HG03520 (cell line): Measurements from ENCODE around the gene SERAC1.

ENCODE experiments used
- ATAC-seq: cut with Tn5 transposase; IDR thresholded peaks from one replicate; pipeline ENCODE4 v1.9.1; 2021; ENCODE audit warnings: mild to moderate bottlenecking, moderate library complexity; ENCODE audit not compliant: unreplicated experiment

The SERAC1 gene

DNA sequence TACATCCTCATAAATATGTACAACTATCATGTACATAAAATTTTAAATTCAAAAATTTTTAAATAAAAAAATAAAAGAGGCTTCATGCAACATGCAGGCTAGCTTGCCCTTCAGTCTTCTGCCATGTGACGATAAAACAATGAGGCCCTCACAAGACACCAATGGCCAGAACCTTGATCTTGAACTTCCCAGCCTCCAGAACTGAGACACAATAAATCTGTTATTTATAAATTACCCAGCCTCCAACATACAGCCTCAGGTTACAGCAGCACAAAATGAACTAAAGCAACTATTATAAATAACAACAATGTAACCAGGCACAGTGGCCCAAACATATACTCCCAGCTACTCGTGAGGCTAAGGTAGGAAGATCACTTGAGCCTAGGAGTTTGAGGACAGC is 42.8 kb downstream of the SERAC1 start:
- no peak for ATAC-seq

DNA sequence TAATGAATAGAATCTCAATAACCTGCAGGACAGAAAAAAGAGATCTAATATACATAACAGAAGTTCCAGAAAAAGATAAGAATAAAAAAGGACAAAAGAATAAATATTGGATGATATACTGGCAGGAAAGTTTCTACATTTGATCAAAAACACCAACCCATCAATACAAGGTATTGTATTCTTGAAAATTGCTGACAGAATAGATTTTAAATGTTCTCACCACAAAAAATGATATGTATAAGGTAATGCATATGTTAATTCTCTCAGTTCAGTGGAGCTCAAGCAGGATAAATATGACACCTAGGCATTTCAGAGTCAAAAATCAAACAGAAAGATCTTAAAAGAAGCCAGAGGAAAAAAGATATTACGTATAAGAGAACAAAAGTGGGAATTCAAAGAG is 43.8 kb downstream of the SERAC1 start:
- no peak for ATAC-seq

DNA sequence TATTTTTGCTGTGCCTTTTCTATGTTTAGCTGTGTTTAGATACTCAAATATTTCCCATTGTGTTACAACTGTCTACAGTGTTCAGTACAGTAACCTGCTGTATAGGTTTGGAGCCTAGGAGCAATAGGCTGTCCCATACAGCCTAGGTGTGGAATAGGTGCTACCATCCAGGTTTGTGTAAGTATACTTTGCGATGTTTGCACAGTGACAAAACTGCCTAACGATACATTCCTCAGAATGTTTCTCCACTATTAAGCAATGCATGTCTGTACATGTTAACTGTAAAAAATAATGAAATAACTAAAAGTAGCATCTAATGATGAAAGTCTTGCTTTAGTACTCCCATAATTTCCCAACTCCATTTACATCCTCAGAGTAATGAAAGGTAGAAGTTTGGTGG is 46.0 kb downstream of the SERAC1 start:
- ATAC-seq = no peak

DNA sequence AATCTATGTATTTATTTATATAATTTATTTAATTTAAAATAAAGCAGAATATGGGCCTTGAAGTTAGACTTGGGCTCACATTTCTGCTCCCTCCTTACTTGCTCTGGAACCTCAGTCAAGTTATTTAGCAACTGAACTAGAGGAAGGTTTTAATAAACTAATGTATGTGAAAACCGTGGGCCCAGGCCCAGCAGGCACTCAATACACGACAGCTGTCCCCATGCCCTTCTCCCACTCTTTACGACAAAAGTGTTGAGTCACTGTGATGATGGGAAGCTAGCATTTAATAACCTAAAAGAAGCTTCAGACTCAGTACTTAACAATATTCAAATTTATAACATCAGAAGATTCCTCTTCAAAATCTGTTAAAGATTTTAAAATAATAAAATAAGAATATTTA is 46.7 kb downstream of the SERAC1 start:
- no peak for ATAC-seq

DNA sequence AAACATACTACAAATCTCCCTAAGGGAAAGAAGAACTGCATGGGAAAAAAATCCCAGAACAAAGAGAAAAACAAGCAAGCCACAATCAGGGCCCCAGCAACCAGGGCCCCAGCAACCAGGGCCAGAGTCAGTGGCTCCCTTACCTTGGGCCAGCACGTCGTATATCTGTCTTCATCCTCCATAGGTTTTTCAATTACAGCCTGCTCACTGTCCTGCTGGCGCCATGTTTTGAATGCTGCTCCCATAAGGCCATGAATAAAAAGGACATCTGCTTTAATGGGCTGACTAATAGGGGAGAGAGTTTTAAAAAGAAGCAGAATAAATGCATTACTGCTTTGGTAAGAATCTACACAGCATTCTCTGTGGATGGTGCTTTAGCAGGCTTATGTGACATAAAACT is 49.2 kb downstream of the SERAC1 start:
- no peak for ATAC-seq

DNA sequence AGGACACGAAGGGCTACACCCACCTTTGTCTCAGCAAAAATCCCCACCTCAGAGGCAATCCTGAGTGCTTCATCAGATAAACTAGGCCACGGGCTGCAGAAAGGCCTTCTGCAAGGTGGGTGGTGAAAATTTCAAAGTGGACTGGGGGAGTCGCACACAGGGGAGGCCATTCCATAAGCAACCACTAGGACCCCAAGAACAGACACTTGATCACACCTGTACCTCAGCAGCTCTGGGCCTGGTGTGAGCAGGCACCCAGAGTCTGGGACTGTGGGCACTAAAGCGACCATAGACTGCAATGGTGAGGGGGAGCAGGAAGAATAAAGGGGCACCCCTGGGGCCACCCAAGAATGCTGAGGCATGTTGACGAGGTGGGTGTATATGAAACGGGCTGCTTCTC is 52.6 kb downstream of the SERAC1 start:
- ATAC-seq = no peak

DNA sequence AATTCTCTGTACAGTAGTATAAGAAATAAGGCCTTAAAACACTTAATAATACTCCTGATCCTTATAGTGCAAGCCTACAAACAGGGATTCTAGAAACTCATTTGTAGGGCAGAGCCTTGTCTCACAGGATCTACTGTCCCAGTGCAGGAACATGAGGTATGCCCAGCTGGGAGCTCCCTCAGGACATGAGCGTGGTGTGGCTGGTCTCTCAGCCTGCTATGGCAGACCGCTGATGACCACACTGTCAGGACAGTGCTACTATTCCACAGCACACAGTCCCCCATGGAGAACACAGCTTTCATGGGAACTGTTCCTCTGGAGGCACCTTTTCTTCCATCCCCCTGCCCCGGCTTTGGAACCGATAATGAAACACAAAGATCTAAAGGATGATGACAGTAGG is 53.0 kb downstream of the SERAC1 start:
- no peak for ATAC-seq

DNA sequence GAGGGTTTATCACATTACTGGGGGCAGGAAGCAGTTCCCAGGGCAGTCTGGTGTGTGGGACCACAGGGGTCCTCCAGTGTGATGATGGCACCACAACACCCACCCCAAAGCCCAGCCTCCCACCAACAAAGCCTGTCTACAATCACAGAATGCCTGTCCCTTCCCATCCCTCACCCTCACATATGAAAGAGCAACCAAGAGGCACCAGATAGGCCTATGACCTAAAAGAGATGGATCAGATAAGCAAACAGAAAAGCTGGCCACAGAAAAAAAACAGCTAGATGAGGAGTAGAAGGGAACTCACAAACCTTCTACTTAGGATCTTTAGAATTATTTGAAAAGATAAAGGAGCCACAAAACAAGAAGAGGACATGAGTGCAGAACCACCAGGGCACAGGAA is 54.3 kb downstream of the SERAC1 start:
- ATAC-seq = no peak

DNA sequence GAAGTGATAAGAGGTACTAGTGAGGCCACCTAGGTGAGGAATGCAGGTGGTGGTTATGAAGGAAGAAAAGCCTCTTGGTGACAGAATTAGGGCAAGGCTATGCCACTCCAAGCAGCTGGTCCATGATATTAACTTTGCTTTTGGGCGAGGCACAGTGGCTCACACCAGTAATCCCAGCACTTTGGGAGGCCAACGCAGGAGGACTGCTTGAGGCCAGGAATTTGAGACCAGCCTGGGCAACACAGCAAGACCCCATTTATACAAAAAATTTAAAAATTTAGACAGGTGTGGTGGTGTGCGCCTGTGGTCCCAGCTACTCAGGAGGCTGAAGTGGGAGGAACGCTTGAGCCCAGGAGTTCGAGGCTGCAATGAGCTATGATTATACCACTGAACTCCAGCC is 56.1 kb downstream of the SERAC1 start:
- no peak for ATAC-seq

DNA sequence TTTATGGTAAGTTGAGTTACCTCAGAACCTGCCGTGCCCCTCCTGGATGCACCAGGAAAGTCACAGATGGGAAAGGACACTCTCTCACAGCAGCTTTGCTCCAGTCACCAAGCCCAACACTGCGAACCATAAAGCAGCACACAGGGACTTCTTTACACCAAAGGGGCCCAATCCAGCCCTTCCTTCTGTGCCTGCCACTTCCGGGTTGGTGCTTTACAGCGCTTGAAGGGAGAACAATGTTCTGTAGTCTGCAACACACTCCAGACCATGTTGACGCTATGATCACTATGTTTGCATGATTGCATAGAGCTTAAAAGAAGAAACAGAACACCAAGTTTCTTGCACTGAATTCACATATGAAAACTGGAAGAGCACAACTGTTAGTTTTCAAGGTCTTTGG is 57.1 kb downstream of the SERAC1 start:
- no peak for ATAC-seq

DNA sequence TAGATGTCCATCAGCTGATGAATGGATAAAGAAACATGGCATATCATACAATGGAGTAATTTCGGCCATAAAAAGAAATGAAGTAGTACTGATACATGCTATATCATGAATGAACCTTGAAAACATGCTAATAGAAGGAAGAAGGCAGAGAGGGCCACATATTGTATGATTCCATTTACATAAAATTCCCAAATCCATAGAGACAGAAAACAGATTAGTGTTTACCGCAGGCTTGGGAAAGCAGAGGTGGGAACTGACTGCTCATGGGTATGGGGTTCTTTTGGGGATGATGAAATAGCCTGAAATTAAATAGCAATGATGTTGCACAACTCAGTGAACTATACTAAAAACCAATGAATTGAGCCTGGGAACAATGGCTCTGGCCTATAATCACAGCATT is 58.3 kb downstream of the SERAC1 start:
- ATAC-seq = no peak

DNA sequence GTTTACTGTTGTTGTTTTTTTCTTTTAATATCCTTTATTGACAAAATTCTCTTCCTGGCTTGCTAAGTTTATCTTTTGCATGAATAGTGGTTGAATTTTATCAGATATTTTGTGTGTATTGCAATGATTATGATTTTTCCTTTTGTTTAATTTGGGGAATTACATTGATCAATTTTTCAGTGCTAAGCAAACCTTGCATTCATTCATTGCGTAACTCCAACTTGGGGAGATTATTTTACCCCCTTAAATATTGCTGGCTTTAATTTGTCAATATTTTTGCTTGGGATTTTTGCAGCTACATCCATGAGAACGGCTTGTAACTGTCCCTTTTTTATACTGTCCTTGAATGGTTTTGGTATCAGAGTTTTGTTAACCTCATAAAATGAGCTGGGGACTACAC is 63.4 kb downstream of the SERAC1 start:
- ATAC-seq = no peak

DNA sequence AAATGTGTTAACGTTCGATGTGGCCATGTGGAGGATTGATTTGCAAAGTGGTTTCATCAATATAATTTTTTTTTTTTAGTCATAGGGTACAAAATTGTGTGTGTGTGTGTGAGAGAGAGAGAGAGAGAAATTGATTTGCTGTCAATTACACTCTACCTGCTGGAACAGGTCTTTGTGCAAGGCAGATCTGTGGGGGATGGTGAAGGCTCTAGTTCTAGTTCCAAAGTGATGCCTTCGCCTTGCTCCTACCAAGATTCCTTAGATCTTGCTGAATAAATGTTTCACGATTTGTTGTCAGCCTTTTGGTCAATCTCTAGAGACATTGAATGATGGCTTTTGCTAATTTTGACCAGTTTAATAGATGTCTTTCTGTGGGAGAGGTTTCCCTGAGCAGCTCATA is 64.8 kb downstream of the SERAC1 start:
- ATAC-seq = no peak

DNA sequence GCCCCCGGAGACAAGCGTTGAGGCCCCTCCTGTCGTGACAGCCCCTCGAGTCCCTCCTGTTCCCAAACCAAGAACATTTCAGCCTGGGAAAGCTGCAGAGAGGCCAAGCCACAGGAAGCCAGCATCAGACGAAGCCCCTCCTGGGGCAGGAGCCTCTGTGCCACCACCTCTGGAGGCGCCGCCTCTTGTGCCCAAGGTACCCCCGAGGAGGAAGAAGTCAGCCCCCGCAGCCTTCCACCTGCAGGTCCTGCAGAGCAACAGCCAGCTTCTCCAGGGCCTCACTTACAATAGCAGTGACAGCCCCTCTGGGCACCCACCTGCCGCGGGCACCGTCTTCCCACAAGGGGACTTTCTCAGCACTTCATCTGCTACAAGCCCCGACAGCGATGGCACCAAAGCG is 72.4 kb downstream of the SERAC1 start:
- ATAC-seq = no peak

DNA sequence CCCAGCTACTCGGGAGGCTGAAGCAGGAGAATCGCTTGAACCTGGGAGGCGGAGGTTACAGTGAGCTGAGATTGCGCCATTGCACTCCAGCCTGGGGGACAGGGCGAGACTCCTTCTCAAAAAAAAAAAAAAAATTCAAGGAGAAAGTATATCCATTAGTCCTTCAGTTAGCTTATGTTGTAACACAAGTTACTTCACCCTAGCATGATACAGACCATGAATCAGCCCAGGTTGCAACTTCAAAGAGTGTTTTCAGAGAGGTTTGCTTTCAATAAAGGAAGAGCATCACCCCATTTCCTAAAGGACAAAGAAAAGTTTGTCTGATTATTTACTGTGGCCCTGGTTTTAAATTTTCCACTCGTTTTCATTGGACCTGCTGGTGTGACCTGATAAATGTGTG is 73.0 kb downstream of the SERAC1 start:
- ATAC-seq = no peak

DNA sequence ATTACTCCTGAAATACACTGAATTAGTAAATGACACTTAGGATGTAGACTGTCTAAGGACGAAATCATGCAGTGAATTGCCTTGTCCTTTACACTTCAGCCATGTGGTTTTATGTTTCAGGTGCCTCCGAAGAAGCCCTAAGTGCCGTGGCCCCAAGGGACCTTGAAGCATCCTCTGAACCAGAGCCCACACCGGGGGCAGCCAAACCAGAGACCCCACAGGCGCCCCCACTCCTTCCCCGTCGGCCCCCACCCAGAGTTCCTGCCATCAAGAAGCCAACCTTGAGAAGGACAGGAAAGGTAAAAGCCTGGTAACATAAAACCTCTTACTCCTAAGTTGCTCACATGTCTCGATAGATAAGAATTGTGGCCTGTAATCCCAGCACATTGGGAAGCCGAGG is 75.3 kb downstream of the SERAC1 start:
- no peak for ATAC-seq

DNA sequence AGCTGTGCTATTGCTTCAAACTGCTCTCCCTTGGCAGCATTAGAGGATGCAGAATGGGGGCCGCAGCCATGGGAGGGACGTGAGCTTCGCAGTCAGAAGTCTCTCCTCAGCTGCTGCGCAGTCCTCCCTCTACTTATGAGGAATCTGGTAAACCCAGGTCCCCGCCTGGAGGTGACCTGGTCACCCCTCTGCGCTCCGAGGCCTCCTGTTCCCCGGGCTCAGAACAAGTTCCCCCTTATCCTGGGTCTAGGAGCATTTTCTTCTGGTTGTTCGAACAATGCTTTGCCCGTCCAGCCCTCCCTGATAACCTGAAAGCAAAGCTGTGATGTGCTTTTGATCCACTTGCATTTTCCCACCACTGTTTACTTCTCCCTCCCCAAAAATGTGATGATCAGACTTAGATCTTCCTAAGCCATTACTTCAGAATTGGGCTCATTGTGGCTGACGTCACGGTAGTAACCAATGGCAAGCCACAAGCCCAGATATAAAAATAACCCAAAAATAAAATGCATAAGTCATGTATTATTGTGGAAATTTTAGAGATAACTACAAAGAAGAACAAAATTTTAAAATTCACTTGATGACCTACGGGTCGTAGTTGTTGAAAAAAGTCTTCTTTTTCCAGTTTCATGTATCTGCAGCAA is 80.7 kb downstream of the SERAC1 start:
- ATAC-seq = no peak

DNA sequence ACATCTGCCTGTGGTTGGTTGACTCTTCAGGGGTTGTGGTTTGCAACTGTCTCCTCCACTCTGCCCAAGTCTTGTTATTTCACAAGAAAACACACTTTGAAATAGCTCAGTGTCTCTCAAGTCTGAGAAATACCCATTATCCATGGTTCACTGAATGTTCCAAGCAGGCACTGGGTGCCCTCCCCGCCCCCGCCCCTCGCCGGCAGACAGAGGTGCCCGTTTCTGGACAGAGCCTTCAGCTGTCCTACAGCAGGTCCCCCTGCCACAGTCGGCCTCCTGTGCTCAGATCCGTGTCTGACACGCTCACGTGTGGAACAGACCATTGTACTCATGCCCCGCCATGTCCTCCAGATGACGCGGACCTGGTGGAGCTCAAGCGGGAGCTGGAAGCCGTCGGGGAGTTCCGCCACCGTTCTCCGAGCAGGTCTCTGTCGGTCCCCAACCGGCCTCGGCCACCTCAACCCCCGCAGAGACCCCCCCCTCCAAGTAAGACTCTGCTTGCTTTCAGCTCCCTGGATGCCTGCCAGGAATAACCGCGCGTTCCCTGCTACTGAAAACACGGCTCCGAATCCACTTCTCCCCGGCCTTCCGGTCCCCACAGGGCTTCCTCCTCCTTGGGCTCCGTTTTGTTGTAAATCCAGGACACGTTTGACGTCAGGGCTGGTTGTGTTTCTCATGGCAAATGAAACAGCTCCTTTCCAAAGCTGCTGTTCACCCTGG is 81.4 kb downstream of the SERAC1 start:
- ATAC-seq = no peak

DNA sequence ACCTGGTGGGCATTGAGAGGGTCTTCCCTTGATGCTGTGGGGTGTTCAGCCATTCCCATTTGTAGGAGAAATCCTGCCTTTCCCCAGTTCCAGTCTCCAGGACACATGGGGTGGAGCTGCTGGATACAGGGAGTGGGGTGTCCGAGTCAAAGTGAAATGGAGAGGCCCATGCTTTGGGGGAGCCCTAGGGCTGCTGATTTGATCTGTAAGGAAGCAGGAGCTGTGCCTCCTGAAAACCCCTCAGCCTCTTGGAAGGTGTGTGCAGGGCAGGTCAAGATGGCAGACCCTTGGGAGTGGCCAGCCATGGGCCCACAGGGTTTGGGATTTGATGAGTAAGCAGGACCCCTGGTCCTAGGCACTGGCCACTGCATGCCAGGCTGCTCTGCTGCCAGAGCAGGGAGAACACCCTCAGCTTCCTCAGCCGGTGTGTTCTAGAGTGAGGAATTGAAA is 82.0 kb downstream of the SERAC1 start:
- ATAC-seq = no peak

DNA sequence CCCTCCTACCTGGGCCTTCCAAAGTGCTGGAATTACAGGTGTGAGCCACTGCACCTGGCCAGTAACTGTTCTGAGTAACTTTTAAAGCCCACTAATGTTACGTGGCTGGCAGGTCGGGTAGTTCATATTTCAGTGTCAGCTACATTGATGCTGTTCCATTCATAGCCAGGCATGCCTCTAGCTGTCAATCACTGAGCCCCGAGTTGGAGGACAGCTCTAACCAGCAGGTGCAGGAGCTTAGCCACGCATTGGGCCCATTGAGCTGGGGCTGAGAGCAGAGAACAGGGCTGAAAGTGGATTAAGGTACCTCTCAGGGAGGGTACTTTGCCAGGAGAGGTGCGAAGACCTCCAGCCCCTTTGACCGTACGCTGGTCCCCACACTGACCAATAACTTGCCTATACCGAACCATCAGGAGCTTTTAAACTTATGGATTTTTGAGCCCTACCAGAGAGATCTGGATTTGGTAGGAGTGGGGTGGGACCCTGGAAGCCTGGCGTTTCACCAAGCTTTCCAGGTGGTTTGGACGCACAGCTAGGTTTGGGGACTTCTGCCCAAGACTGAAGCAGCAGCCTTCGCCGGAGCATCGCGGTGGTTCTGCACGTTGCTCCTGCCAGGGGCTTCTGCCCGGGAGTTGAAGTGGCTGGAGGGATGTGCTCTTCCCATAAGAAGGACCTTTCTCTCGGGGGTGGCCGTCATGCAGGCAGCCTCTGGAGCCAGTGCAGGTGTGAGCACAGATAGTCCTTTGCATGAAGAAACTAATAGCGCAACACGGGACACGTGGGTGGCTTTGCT is 82.6 kb downstream of the SERAC1 start:
- ATAC-seq = no peak

DNA sequence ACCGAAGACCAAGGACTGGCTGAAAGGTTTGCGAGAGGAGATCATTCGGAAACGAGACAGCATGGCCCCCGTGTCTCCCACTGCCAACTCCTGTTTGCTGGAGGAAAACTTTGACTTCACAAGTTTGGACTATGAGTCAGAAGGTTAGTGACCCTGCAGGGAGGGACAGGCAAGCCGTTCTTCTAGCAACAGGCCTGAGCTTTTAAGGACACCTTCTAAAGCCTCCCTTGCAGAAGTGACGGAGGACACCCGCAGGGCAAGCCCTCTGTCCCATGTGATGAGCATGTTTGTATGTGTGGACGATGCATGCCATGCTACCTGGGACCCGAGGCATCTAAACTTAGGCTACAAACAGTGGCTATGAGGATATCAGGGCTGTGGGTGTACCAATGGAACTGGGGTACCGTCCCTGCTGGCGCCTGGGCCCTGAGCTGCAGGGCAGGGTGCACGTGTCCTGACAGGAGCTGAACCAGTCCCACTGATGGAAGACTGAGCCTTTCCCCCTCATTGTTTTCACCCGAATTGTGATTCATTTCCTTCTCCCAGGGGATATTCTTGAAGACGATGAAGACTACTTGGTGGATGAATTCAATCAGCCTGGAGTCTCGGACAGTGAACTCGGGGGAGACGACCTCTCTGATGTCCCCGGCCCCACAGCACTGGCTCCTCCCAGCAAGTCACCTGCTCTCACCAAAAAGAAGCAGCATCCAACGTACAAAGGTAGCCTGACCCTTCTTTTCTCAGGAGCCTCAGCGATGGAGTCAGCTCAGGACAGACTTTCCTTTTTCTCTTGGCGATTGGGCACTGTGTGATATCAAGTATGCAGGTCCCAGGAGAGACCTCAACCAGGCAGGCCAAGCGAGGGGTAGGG is 84.4 kb downstream of the SERAC1 start:
- ATAC-seq = no peak
